Endothelial cell of umbilical vein (primary cell): ENCODE results near the gene HDAC7.
"Not testable (repeated sequence)": the region's sequence is repeated elsewhere in the genome, so short reads cannot be mapped to it uniquely, and the experiment has no call there.

Source experiments
- EZH2 ChIP-seq: IDR thresholded peaks from 2 replicates; pipeline ENCODE4 v1.6.1; 2012; ENCODE audit warnings: borderline replicate concordance, low read depth, mild to moderate bottlenecking, moderate library complexity, low read length, inconsistent platforms; ENCODE audit not compliant: severe bottlenecking
- MYC ChIP-seq: IDR thresholded peaks from one replicate; pipeline ENCODE4 v1.6.1; 2011; ENCODE audit warnings: mild to moderate bottlenecking, low read depth, low read length
- POLR2A ChIP-seq: IDR thresholded peaks from 2 replicates; pipeline ENCODE4 v1.6.1; 2012; ENCODE audit warnings: low read depth, mild to moderate bottlenecking, control low read depth, low read length
- TF ChIP-seq, protein P1 (sequence below), 2 donors: IDR thresholded peaks; 1 replicate in 1 of 2; 2 replicates in 1 of 2; pipeline ENCODE4 v1.5.1; 2011; ENCODE audit warnings: low read length in 2 of 2, mild to moderate bottlenecking in 2 of 2, moderate library complexity in 2 of 2, control low read depth in 1 of 2, inconsistent platforms in 1 of 2, low read depth in 1 of 2; ENCODE audit not compliant: insufficient read depth in 1 of 2; ENCODE audit errors: extremely low read depth in 1 of 2

DNA sequence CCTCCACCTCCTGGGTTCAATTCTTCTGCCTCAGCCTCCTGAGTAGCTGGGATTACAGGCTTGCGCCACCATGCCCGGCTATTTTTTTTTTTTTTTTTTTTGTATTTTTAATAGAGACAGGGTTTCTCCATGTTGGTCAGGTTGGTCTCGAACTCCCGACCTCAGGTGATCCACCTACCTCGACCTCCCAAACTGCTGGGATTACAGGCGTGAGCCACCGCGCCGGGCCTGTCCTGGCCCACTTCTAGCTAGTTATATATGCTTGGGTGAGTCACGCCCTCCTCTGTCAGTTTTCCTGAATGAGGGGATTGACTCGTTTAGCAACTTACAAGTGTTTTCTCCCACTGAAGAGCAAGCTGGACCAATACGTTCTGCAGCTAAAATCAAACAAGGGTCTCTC lies 22.8 kb upstream of the HDAC7 start:
- TF ChIP-seq POLR2A, EZH2, MYC: not testable (repeated sequence)
- TF ChIP-seq, protein P1, sequence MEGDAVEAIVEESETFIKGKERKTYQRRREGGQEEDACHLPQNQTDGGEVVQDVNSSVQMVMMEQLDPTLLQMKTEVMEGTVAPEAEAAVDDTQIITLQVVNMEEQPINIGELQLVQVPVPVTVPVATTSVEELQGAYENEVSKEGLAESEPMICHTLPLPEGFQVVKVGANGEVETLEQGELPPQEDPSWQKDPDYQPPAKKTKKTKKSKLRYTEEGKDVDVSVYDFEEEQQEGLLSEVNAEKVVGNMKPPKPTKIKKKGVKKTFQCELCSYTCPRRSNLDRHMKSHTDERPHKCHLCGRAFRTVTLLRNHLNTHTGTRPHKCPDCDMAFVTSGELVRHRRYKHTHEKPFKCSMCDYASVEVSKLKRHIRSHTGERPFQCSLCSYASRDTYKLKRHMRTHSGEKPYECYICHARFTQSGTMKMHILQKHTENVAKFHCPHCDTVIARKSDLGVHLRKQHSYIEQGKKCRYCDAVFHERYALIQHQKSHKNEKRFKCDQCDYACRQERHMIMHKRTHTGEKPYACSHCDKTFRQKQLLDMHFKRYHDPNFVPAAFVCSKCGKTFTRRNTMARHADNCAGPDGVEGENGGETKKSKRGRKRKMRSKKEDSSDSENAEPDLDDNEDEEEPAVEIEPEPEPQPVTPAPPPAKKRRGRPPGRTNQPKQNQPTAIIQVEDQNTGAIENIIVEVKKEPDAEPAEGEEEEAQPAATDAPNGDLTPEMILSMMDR (IDR thresholded peaks at IDR 0.05; ENCODE audit: extremely low read depth in 1 of 2, insufficient read depth in 1 of 2, low read depth in 1 of 2, low read length in 2 of 2): not testable (repeated sequence)
